Measurements from ENCODE around the gene DSC1.

DSC1 gene

GRCh38 chr18:31176531-31176930 is 13.9 kb upstream of the DSC1 start:
- H3K4me3 ChIP-seq (ENCODE audit: extremely low read depth, insufficient read depth, low read length, poor library complexity, severe bottlenecking) = no peak overlapping the region
- H3K4me1 ChIP-seq (ENCODE audit: control insufficient read depth, insufficient read depth, low read length, poor library complexity, severe bottlenecking) = no peaks in the 10 kb centered on the region
- H3K9me3 ChIP-seq (ENCODE audit: control insufficient read depth, low read length) = no peaks in the 10 kb centered on the region
- H3K36me3 ChIP-seq (ENCODE audit: control insufficient read depth, insufficient read depth, low read length) = no peaks in the 10 kb centered on the region
- H3K27ac ChIP-seq (ENCODE audit: low read depth, low read length, severe bottlenecking) = no peak overlapping the region
- WGBS, 2 experiments (ENCODE audit: insufficient coverage in 2 of 2) = 88 to 100% methylated on average over 1 of the region's 2 CpGs

GRCh38 chr18:31171144-31171839 is 8.6 kb upstream of the DSC1 start:
- Histone ChIP-seq H3K4me1 (ENCODE audit: control insufficient read depth, insufficient read depth, low read length, poor library complexity, severe bottlenecking) (no peaks in the 10 kb centered on the region), H3K4me3 (ENCODE audit: extremely low read depth, insufficient read depth, low read length, poor library complexity, severe bottlenecking) (no peak overlapping the region), H3K9me3 (ENCODE audit: control insufficient read depth, low read length) (no peaks in the 10 kb centered on the region), H3K36me3 (ENCODE audit: control insufficient read depth, insufficient read depth, low read length) (no peaks in the 10 kb centered on the region), H3K27ac (ENCODE audit: low read depth, low read length, severe bottlenecking) (no peak overlapping the region)
- WGBS, 2 experiments (ENCODE audit: insufficient coverage in 2 of 2) = no CpG with 5 or more reads among the region's 1 CpG

- Histone ChIP-seq H3K4me1 (ENCODE audit: control insufficient read depth, insufficient read depth, low read length, poor library complexity, severe bottlenecking) (no peaks in the 10 kb centered on the region), H3K36me3 (ENCODE audit: control insufficient read depth, insufficient read depth, low read length) (no peaks in the 10 kb centered on the region), H3K9me3 (ENCODE audit: control insufficient read depth, low read length) (no peaks in the 10 kb centered on the region), H3K27ac (ENCODE audit: low read depth, low read length, severe bottlenecking) (no peak overlapping the region), H3K4me3 (ENCODE audit: extremely low read depth, insufficient read depth, low read length, poor library complexity, severe bottlenecking) (no peak overlapping the region)
- WGBS, 2 experiments (ENCODE audit: insufficient coverage in 2 of 2) = 89 to 100% methylated on average over 2 to 3 of the region's 4 CpGs
These were observed 7.7 kb upstream of the DSC1 start for GRCh38 chr18:31170335-31170734.

- Histone ChIP-seq H3K9me3 (ENCODE audit: control insufficient read depth, low read length) (no peaks in the 10 kb centered on the region), H3K36me3 (ENCODE audit: control insufficient read depth, insufficient read depth, low read length) (no peaks in the 10 kb centered on the region), H3K4me1 (ENCODE audit: control insufficient read depth, insufficient read depth, low read length, poor library complexity, severe bottlenecking) (no peaks in the 10 kb centered on the region), H3K27ac (ENCODE audit: low read depth, low read length, severe bottlenecking) (no peak overlapping the region), H3K4me3 (ENCODE audit: extremely low read depth, insufficient read depth, low read length, poor library complexity, severe bottlenecking) (no peak overlapping the region)
- WGBS, 2 experiments (ENCODE audit: insufficient coverage in 2 of 2) = 76 to 85% methylated on average over 4 of the region's 5 CpGs
These were observed 250 bp downstream of the DSC1 start for GRCh38 chr18:31162419-31162793.

DNA sequence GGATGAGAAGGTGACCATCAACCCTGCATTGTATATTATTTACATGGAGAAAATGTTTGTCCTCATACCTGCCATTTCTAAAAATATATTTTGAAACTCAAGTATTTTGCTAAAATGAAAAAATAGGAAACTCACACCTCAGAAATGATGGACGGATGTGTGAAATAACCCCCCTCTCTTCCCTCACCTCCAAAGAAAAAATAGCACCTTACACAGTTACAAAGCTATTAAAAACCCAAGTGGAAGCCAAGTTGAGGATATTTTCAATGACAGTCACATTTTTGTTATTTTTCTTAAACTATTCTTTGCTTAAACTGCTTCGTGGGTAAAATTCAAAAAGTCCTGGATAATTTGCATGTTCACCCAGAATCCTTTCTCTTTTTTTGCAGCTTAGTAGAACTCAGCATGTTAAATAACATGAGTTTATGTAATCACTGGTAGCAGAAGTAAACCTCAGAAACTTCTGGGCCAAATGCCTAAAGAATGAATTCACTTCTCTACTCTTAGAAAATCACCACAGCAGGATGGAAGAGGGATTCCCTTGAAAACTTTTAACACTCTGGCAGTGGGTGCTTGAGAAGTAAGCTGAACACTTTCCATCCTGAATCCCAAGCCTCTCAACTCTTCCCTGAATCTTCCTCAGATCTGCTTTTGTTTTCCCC is 768 bp downstream of the DSC1 start:
- H3K27ac ChIP-seq (ENCODE audit: low read depth, low read length, severe bottlenecking) = no peak overlapping the region
- H3K36me3 ChIP-seq (ENCODE audit: control insufficient read depth, insufficient read depth, low read length) = no peaks in the 10 kb centered on the region
- 80% methylated on average over 1 of the region's 2 CpGs for WGBS, 2 experiments (ENCODE audit: insufficient coverage in 2 of 2)

DNA sequence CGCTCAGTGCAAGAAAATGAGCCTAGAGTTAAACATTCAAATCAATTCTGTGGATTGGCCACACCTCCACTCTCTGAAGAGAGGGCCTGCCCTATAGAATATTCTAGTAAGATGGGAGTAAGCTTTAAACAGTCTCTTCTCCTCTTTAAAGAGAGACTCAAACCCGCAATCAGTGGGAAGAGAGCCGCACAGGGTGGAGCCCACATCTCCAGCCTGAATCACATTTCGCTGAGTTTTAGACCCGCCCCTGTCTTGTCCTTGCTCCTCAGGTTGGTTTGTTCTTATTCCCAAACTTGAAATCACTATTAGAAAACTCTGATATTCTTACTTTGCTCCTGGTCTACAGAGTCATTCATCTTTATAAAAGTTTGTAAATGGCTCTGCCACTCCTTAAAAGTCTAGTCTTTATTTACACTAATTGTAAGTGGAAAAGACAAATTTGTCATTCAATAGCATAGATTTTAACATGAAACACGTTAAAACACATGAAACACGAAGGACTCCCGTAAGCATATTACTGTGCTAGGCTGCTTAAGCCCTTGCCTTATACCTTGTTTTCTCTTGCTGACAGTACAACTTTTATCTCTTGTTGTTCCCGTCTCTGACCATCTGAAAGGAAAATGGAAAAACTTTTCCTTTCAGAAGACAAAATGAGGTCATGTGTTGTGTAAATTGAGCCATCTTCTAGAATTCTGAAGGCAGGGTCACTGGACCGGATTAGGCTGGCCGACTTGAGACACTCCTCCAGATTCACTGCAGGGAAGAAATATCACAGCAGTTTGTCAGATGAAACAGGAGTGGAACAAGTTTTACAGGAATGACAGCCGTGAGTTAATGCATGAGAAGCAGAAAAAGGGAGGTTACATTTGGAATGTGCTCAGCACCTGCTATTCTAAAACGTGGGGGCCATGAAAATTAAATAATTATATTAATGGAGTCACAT is 5.6 kb downstream of the DSC1 start:
- Histone ChIP-seq H3K9me3 (ENCODE audit: control insufficient read depth, low read length) (no peaks in the 10 kb centered on the region), H3K4me1 (ENCODE audit: control insufficient read depth, insufficient read depth, low read length, poor library complexity, severe bottlenecking) (no peaks in the 10 kb centered on the region), H3K36me3 (ENCODE audit: control insufficient read depth, insufficient read depth, low read length) (no peaks in the 10 kb centered on the region), H3K4me3 (ENCODE audit: extremely low read depth, insufficient read depth, low read length, poor library complexity, severe bottlenecking) (no peak overlapping the region), H3K27ac (ENCODE audit: low read depth, low read length, severe bottlenecking) (no peak overlapping the region)
- 77 to 88% methylated on average over 8 to 9 of the region's 13 CpGs for WGBS, 2 experiments (ENCODE audit: insufficient coverage in 2 of 2)

More for the DNA sequence above, 768 bp downstream of the DSC1 start:
- H3K9me3 ChIP-seq (ENCODE audit: control insufficient read depth, low read length) = no peaks in the 10 kb centered on the region
- no peak overlapping the region for H3K4me3 ChIP-seq (ENCODE audit: extremely low read depth, insufficient read depth, low read length, poor library complexity, severe bottlenecking)
- no peaks in the 10 kb centered on the region for H3K4me1 ChIP-seq (ENCODE audit: control insufficient read depth, insufficient read depth, low read length, poor library complexity, severe bottlenecking)

DNA sequence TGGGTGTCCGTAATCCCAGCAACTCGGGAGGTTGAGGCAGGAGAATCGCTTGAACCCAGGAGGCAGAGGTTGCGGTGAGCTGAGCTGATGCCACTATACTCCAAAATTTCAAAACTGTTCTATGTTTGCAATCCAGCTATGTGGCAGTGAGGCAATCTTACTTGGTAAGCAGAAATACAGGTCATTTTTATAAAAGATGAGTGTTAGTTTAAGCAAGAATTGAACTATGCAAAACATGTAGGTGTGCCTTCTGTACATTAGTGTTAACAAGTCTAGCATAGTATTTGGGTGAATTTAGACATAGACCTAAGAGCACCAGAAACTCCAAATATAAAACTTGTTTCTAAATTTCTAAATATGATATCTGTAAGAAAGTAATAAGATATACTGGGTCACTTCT is 7.2 kb downstream of the DSC1 start:
- Histone ChIP-seq H3K27ac (ENCODE audit: low read depth, low read length, severe bottlenecking) (no peak overlapping the region), H3K36me3 (ENCODE audit: control insufficient read depth, insufficient read depth, low read length) (no peaks in the 10 kb centered on the region), H3K4me3 (ENCODE audit: extremely low read depth, insufficient read depth, low read length, poor library complexity, severe bottlenecking) (no peak overlapping the region), H3K9me3 (ENCODE audit: control insufficient read depth, low read length) (no peaks in the 10 kb centered on the region), H3K4me1 (ENCODE audit: control insufficient read depth, insufficient read depth, low read length, poor library complexity, severe bottlenecking) (no peaks in the 10 kb centered on the region)
- WGBS, 2 experiments (ENCODE audit: insufficient coverage in 2 of 2) = 85 to 100% methylated on average over 1 to 4 of the region's 4 CpGs

DNA sequence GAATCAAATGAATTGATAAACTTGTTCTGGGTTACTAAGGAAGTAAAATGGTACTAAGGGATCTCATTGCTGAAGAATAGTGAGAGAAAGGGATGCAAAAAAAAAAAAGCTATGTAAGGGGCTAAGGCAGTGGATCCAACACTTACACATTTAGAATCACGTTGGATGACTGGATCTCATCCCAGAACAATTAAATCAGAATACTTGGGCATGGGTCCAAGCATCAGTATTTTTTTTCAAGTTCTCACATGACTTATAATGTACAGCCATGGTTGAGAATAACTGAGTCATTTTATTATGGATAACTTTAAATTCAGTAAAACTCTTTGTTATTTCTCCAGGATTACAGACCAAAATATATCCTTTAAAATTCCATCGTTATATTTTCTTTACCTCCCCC is 8.5 kb downstream of the DSC1 start:
- Histone ChIP-seq H3K36me3 (ENCODE audit: control insufficient read depth, insufficient read depth, low read length) (no peaks in the 10 kb centered on the region), H3K9me3 (ENCODE audit: control insufficient read depth, low read length) (no peaks in the 10 kb centered on the region), H3K4me3 (ENCODE audit: extremely low read depth, insufficient read depth, low read length, poor library complexity, severe bottlenecking) (no peak overlapping the region), H3K27ac (ENCODE audit: low read depth, low read length, severe bottlenecking) (no peak overlapping the region), H3K4me1 (ENCODE audit: control insufficient read depth, insufficient read depth, low read length, poor library complexity, severe bottlenecking) (no peaks in the 10 kb centered on the region)
- WGBS, 2 experiments (ENCODE audit: insufficient coverage in 2 of 2) = 100% methylated on average over 1 of the region's 2 CpGs; no CpG with 5 or more reads in 1 of the 2 experiments

GRCh38 chr18:31149351-31149750 is 13.3 kb downstream of the DSC1 start:
- Histone ChIP-seq H3K4me1 (ENCODE audit: control insufficient read depth, insufficient read depth, low read length, poor library complexity, severe bottlenecking) (no peaks in the 10 kb centered on the region), H3K4me3 (ENCODE audit: extremely low read depth, insufficient read depth, low read length, poor library complexity, severe bottlenecking) (no peak overlapping the region), H3K36me3 (ENCODE audit: control insufficient read depth, insufficient read depth, low read length) (no peaks in the 10 kb centered on the region), H3K27ac (ENCODE audit: low read depth, low read length, severe bottlenecking) (no peak overlapping the region), H3K9me3 (ENCODE audit: control insufficient read depth, low read length) (no peaks in the 10 kb centered on the region)
- 67 to 74% methylated on average over 1 to 3 of the region's 3 CpGs for WGBS, 2 experiments (ENCODE audit: insufficient coverage in 2 of 2)

GRCh38 chr18:31148600-31148999 is 14.1 kb downstream of the DSC1 start:
- 100% methylated on average over 1 of the region's 3 CpGs; no CpG with 5 or more reads in 1 of the 2 experiments for WGBS, 2 experiments (ENCODE audit: insufficient coverage in 2 of 2)
- Histone ChIP-seq H3K4me1 (ENCODE audit: control insufficient read depth, insufficient read depth, low read length, poor library complexity, severe bottlenecking) (no peaks in the 10 kb centered on the region), H3K9me3 (ENCODE audit: control insufficient read depth, low read length) (no peaks in the 10 kb centered on the region), H3K36me3 (ENCODE audit: control insufficient read depth, insufficient read depth, low read length) (no peaks in the 10 kb centered on the region), H3K4me3 (ENCODE audit: extremely low read depth, insufficient read depth, low read length, poor library complexity, severe bottlenecking) (no peak overlapping the region), H3K27ac (ENCODE audit: low read depth, low read length, severe bottlenecking) (no peak overlapping the region)

All from mesodermal cell (in vitro differentiated cells).